HG02623 (cell line): ENCODE measurements around the gene ATXN7.
A peak's percentile ranks its signal among the peaks of the same experiment; 100 is the strongest.

Experiments used
- ATAC-seq: cut with Tn5 transposase; IDR thresholded peaks from one replicate; pipeline ENCODE4 v1.9.1; 2021; ENCODE audit warnings: moderate library complexity; ENCODE audit not compliant: unreplicated experiment

The ATXN7 gene

DNA sequence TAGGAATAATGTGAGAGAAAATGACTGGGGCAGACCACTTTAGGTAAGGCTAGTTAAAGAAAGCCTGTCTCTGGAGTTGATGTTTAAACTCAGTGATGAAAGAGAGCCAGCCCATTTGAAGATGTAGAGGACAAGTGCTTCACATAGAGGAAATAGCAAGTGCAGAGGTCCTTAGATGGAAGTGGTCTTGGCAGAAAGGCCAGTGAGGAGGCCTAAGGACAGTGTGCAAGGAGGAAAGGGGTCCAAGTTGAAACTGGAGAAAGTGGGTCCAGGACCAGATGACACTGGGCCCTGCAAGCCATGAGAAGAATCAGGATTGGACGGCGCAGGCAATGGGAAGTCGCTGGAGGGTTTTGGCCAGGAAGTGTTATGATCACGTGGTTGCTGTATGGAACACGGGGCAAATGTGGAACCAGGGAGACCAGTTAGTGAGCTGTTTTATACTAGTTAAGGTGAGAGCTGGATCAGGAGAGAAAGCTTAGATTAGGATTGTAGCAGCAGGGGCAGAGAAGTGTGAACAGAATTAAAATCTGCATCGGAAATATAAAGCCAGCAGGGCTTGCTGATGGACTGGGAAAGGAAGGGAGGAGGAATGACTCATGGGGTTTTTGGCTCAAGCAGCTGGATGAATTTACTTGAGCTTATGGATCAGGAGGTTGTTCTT is 96.5 kb downstream of the ATXN7 start:
- ATAC-seq, result no peak

DNA sequence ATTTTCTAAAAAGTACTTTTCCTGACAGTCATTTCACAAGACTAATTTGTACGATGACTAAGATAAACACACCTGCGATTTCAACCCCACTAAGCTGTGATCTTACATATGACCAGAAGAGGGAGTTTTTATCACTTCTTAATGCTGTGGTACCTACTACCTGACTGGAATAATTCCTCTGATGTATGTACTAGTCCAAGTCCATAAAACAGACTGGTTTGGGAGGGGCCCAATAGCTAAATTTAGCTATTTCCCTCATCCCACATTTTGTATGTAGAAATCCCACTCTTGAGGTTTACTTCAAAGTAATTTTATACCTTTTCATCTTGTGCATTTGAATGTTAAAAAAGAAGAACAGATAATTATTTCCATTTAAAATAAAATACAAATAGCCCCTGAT is 98.2 kb downstream of the ATXN7 start:
- peak; percentile 71 for ATAC-seq

GRCh38 chr3:63963496-63963895 is 99.8 kb downstream of the ATXN7 start:
- no peak for ATAC-seq

GRCh38 chr3:63964681-63965485 is 101.2 kb downstream of the ATXN7 start:
- ATAC-seq, result no peak

- ATAC-seq, result no peak
These were observed 102.3 kb downstream of the ATXN7 start for GRCh38 chr3:63966007-63966406.

GRCh38 chr3:63966871-63967270 is 103.2 kb downstream of the ATXN7 start:
- no peak for ATAC-seq

DNA sequence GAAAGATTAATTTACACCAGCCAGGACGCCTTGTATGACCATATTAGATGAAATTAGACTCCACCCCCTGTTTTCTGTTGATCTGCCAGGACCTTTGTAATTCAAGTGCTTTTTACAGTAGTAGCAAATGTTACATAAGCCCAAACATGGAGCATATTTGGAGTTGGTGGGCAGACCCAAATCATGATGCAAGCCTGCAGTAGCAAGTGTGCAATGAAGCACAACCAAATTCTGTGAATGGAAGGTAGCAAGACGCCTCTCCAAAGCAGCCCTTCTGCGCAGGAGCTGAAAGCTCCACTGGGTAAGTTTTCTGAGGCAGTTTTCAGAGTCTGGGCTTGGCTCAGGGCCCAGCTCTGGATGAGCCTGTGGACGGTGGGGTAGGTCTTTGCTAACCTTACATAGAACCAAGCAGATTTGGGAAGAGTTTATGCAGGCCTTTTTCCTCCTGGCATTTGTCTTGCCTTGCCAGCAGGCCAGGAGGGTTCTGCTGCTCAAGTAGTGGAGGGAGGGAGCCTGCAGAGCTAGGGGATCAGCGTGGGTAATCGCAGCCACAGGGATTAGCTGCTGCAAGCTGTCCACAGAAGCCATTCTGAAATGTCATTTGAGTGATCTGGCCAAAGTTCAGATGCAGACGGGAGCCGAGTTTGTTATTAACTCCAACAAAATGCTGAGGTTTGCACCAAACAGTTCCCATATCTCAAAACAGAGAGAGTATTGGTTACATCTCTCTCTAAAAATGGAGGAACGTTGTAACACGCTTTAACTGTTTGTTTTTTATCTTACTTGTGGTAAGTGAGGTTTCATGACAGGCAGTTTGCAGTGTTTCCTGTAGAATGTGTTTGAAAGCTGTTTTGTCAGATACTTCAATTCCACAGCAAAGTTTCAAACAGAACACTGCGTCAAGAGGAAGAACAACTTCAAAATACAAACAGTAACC is 104.3 kb downstream of the ATXN7 start:
- ATAC-seq, result peak; percentile 49

DNA sequence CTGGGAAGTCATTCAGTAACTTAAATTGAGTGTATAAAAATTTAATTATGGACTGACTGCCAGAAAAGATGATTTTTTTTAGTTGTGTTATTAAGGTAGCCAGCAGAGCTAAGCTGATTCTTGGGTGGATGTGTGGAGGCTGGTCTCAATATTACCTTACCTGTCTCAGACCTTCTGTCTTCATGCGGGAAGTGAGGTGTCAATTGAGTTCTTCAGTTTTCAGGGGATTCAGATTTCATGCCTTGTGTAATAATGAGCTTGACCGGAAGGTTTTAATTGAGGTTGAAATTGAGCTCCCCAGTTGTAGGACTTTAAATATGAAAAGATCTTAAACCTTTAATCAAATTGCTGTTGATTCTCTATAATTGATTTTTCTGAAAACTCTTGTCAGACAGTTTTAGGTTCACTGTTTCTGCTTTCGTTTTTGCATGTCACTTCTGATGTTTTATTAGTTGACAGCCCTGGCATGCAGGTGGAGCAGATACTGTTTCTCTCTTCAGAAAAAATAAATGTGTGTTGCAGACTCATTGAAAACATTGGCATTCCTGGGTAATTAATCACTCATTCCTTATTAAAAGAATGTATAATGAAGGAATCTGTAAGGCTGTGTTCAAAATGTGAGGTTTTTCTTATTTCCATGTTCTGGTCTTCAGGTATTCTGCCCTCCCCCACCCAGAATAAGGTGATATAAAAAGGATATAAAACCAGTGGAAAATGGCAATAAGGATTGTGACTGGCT is 105.1 kb downstream of the ATXN7 start:
- peak; percentile 15 for ATAC-seq

DNA sequence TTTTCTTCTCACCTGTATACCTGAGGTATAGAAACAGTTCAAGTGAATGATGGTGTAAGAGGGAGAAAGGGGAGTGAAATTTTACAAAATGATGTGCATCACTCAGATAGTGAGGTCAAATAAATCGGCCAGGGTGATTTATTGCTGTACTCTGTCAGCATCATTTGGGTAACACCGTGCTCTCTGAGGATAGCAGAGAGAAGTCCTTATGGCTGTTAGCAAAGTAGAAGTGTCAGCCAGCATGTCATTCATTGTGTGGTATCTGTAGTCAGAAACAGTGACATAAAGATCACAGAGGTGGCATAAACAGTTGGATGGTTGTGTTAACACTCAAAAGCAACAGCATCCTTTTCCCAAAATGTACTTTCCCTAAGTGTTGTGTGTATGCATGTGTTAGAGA is 106.2 kb downstream of the ATXN7 start:
- no peak for ATAC-seq

DNA sequence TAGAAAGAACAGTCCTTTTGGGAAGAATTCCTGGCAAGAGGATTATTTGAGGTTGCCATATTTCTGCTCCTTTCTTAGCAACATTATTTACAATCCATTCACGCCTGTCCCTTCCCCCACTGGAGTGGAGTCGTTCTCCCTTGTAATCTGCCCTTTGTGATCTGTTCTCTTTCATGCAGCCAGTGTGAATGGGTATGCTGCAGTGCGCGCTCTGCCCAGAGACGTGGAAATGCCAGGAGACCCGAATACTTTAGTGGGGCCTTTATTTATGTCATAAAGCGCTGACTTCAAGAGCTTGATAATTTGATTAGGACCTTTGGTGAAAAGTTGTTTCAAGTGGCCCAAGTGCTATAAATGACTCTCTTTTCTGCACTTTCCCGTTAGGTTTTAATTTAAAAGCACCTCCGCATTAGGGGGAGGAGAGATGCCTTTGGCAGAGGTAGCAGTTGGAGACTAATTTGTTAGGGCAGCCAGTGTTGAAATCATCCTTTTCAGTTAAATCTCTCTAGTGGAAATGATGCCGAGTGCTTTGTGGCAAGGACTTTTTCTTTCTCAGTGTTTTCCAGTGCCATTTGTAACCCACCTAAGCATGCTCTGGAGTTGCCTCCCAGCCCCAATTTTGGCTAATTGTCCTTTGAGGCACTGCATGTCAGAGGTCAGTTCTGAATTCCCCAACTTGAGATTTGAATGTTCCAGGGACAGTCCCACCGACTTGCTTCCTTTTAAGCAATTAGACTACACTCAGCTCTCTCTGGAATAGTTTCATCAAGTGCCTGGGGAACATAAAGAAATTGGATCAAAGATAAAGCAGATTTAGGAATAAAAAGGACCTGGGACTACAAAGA is 107.2 kb downstream of the ATXN7 start:
- no peak for ATAC-seq

DNA sequence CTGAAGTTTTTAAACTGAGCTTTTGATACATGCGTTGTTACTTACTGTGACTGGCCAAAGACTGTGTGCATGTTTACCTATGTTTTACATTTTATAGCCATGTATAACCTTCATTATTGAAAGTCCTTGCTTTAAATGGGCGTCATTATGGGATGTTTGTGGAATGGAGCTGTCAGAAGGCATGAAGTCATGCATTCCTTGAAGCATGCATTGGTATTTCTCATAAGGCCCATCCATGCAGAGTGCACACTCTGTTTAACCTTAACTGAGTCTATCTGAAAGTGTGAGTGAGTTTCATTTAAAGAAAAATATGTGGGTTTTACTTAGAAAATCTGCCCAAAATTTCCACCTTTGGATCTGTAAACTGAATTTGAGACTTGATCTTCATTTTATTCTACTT is 108.5 kb downstream of the ATXN7 start:
- no peak for ATAC-seq

DNA sequence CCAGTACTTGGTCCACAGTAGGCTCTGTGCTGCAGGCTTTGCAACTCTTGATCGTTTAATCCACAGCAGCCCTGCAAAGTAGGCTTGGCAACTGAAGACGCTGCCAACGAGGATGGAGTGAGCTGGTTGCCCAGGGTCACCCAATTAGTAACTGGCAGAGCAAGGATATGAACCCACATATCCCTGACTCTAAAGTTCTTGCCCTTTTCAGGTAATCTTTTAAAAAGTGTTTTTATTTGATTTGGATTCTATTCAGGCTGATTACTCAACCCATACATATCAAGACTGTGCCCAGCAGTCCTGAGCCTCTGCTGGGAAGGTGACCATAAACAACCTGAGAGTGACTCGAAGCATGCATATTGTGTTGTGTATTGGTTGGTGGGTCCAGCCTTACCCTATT is 109.3 kb downstream of the ATXN7 start:
- no peak for ATAC-seq

- no peak for ATAC-seq
These were observed 109.7 kb downstream of the ATXN7 start for GRCh38 chr3:63973406-63973805.

DNA sequence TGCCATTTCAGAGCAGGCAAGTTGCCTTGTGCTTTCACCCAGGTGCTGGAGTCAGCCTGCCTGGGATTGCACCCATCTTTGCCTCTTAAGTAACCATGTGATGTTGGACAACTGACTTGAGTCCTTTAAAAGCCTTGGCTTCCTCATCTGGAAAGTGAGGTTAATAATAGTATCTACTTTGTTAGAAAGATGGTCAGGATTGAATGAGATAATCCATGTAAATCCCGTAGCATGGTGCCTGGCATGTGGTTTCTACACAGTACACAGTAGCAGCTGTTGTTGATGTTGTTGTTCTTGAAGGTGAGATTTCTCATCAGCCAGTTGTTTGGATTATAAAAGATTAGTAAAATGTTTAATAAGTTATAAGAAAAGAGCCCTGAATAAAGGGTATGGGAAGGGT is 110.8 kb downstream of the ATXN7 start:
- ATAC-seq, result no peak

DNA sequence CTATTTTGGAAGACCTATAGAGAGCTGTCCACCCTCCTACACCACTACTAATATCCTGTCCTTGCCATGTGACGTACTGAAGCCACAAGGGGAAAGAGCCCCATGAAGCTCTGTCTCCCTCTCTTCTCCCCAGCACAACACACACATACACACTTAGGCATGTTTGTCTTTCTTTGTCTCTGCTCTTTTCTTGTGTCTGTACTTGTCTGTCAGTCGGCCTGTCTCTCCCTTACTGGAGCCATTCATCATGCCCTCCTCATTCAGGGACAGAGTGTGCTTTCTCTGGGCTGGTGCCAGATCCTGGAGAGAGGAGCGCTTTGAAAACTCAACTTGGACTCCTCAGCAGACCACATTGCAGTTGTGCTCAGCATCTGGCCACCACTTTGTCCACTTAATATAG is 112.1 kb downstream of the ATXN7 start:
- ATAC-seq, result no peak

- ATAC-seq, result no peak
These were observed 112.6 kb downstream of the ATXN7 start for GRCh38 chr3:63976161-63976871.

- no peak for ATAC-seq
These were observed 113.2 kb downstream of the ATXN7 start for GRCh38 chr3:63976872-63977200.

DNA sequence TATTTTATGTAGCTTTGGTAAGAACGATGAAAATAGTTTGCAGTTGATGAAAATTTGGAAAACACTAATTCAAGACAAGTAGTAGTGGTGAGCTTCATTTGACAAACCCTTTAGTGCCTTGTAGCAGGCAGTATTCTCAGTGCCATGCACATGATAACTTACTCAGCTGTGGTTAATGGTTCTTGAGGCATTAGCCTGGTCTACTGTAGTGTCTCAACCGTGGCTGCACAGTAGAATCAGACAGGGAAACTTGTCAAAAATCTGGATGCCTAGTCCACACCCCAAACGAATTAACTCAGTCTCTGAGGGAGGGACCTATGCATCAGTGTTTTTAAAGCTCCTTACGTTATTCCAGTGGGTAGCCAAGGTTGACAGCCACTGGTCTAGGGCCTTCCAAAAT is 114.2 kb downstream of the ATXN7 start:
- no peak for ATAC-seq

DNA sequence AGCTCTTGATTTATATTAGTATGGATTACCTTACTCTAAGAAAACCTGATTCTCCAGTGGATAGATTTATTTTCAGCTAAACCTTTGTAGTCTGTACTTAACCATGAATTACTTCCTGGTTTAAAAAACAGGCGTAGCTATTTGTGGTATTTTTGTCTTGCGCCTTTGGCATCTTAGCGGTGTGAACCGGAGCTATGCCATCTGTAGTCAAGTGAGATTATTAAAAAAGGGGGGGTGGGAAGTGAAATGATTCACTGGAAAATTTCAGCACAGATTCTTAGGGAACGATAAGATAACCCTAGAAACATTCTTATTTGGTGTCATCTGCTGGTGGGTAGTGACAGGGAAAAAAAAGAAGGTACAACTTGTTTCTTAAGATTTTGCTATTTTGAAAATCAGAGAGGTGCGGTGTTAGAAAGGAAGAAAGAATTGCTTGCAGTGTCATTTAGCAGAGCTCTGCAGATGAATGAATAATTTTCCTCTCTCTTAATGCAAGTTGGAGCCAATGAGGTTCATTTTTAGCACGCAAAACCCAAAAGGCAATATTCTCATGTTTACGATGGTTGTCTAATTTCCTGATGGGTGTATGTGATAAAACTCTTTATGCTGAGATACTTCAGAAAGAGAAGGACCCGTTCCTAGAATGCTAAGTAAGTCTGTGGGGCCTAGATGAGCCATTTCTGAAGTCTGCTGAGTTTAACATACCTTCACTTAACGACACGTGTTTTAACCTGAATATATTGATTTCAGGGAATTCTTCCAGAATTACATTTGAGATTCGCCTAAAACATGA is 115.6 kb downstream of the ATXN7 start:
- ATAC-seq, result no peak
